Tibial nerve (tissue), 4 donors: Measurements from ENCODE around the gene DENND2A. TPM values are rescaled to one million over a fixed set of nuclear protein-coding genes. Genes with fewer than 3 reads are reported as not detected.

Source experiments
- DNase-seq, 2 donors: peaks; one replicate each; pipeline ENCODE4 v3.0.0-alpha.2; 2019; ENCODE audit warnings: low spot score in 2 of 2
- H3K27ac ChIP-seq, 4 donors: fragments of 200-600 bp; sonication (generic) in 3 of 4; one replicate each; pipeline ENCODE4 v1.5.1; 2017 to 2019; ENCODE audit warnings: mild to moderate bottlenecking in 1 of 4
- H3K27me3 ChIP-seq, 2 donors: fragments of 200-600 bp; sonication (generic) in 1 of 2; one replicate each; pipeline versions ENCODE4 v1.5.1 to v1.6.0; 2017 to 2019
- H3K36me3 ChIP-seq, 3 donors: fragments of 200-600 bp; sonication (generic); one replicate each; pipeline ENCODE4 v1.5.1; 2018 to 2019
- H3K4me1 ChIP-seq, 4 donors: fragments of 200-600 bp; sonication (generic) in 3 of 4; one replicate each; pipeline ENCODE4 v1.5.1; 2017 to 2019
- H3K4me3 ChIP-seq, 4 donors: fragments of 200-600 bp; sonication (generic) in 3 of 4; one replicate each; pipeline ENCODE4 v1.5.1; 2017 to 2019; ENCODE audit warnings: mild to moderate bottlenecking in 1 of 4, moderate library complexity in 1 of 4
- H3K9me3 ChIP-seq, 4 donors: fragments of 200-600 bp; sonication (generic) in 3 of 4; one replicate each; pipeline ENCODE4 v1.5.1; 2017 to 2019
- CTCF ChIP-seq, 5 experiments: fragments of 200-600 bp in 3 of 5; fragments of 450-650 bp in 2 of 5; sonication (generic) in 3 of 5; IDR thresholded peaks; one replicate each; pipeline ENCODE4 v1.5.1; 2016 to 2019; ENCODE audit warnings: antibody characterized with exemption in 5 of 5, mild to moderate bottlenecking in 3 of 5, moderate library complexity in 2 of 5
- EP300 ChIP-seq, 2 donors: sonication (generic); formaldehyde crosslinking; IDR thresholded peaks; one replicate each; pipeline ENCODE4 v1.6.1; 2017; ENCODE audit warnings: antibody characterized with exemption in 2 of 2, mild to moderate bottlenecking in 1 of 2
- POLR2A ChIP-seq, 2 donors: fragments of 450-650 bp; IDR thresholded peaks; one replicate each; pipeline ENCODE4 v1.6.1; 2017; ENCODE audit warnings: antibody characterized with exemption in 2 of 2, mild to moderate bottlenecking in 2 of 2, moderate library complexity in 2 of 2
- WGBS, 2 donors: methylation state at CpG; one replicate each; pipeline ENCODE4 v1.1.5; 2018; 5-methylcytosine and 5-hydroxymethylcytosine counted together
- total RNA-seq, 4 donors: library from RNA; depleted of rRNA; stranded (reverse); fragments of >200 nt; gene quantifications; one replicate each; pipeline ENCODE4 v1.1.0, GENCODE V29; 2016

DENND2A gene
- total RNA-seq, 4 donors from 2014 or later: 18.3 to 28.0 (median 24.2) TPM

- Histone ChIP-seq H3K36me3 (peaks cover 0 to 91% (median 4%) of the 10 kb centered on the region in 3 donors), H3K4me3 (no peak overlapping the region), H3K27me3 (no peaks in the 10 kb centered on the region), H3K4me1 (no peaks in the 10 kb centered on the region), H3K9me3 (no peaks in the 10 kb centered on the region), H3K27ac (no peak overlapping the region)
- no peak for DNase-seq
- TF ChIP-seq CTCF (IDR thresholded peaks at IDR 0.05): no peak
- TF ChIP-seq POLR2A (IDR thresholded peaks at IDR 0.05): no peak
- TF ChIP-seq EP300 (IDR thresholded peaks at IDR 0.05): no peak
- 78 to 79% methylated on average over 10 of the region's 10 CpGs for WGBS, 2 donors
Observed at GRCh38 chr7:140685407-140686087, 44.9 kb upstream of the DENND2A start.

- H3K27ac ChIP-seq: peak overlapping the region in 3 of 4 donors; percentile 19 to 61 (median 44)
- no peaks in the 10 kb centered on the region for H3K27me3 ChIP-seq
- no peaks in the 10 kb centered on the region for H3K9me3 ChIP-seq
- H3K36me3 ChIP-seq: peaks cover 0 to 91% (median 7%) of the 10 kb centered on the region in 3 donors
- WGBS, 2 donors: 85 to 87% methylated on average over 20 of the region's 20 CpGs
- no peaks in the 10 kb centered on the region for H3K4me1 ChIP-seq
- H3K4me3 ChIP-seq: no peak overlapping the region
- DNase-seq: no peak
- no peak for TF ChIP-seq CTCF (IDR thresholded peaks at IDR 0.05)
- TF ChIP-seq EP300 (IDR thresholded peaks at IDR 0.05): no peak
- no peak for TF ChIP-seq POLR2A (IDR thresholded peaks at IDR 0.05)
Observed at GRCh38 chr7:140684066-140684950, 43.7 kb upstream of the DENND2A start.

GRCh38 chr7:140683657-140684056 is 43.0 kb upstream of the DENND2A start:
- WGBS, 2 donors: 48 to 62% methylated on average over 3 of the region's 3 CpGs
- peak overlapping the region in 3 of 4 donors; percentile 19 to 61 (median 44) for H3K27ac ChIP-seq
- no peak for TF ChIP-seq EP300 (IDR thresholded peaks at IDR 0.05)
- no peak for TF ChIP-seq CTCF (IDR thresholded peaks at IDR 0.05)
- TF ChIP-seq POLR2A (IDR thresholded peaks at IDR 0.05): no peak
- H3K9me3 ChIP-seq: no peaks in the 10 kb centered on the region
- H3K4me1 ChIP-seq: no peaks in the 10 kb centered on the region
- peaks cover 0 to 91% (median 7%) of the 10 kb centered on the region in 3 donors for H3K36me3 ChIP-seq
- no peak overlapping the region for H3K4me3 ChIP-seq
- H3K27me3 ChIP-seq: no peaks in the 10 kb centered on the region
- DNase-seq: no peak

- WGBS, 2 donors: 97 to 99% methylated on average over 3 of the region's 3 CpGs
- Histone ChIP-seq H3K27ac (no peak overlapping the region), H3K27me3 (no peaks in the 10 kb centered on the region), H3K4me1 (no peaks in the 10 kb centered on the region), H3K9me3 (no peaks in the 10 kb centered on the region), H3K4me3 (no peak overlapping the region), H3K36me3 (peaks cover 0 to 89% (median 7%) of the 10 kb centered on the region in 3 donors)
- no peak for TF ChIP-seq CTCF (IDR thresholded peaks at IDR 0.05)
- no peak for TF ChIP-seq POLR2A (IDR thresholded peaks at IDR 0.05)
- no peak for TF ChIP-seq EP300 (IDR thresholded peaks at IDR 0.05)
- no peak for DNase-seq
Observed at GRCh38 chr7:140681766-140682165, 41.2 kb upstream of the DENND2A start.

- no peak overlapping the region for H3K4me3 ChIP-seq
- H3K27ac ChIP-seq: no peak overlapping the region
- H3K9me3 ChIP-seq: no peaks in the 10 kb centered on the region
- H3K4me1 ChIP-seq: peaks cover 0 to 5% (median 0%) of the 10 kb centered on the region in 4 donors
- 85% methylated on average over 7 of the region's 7 CpGs for WGBS, 2 donors
- H3K27me3 ChIP-seq: no peaks in the 10 kb centered on the region
- no peak for DNase-seq
- peaks cover 0 to 90% (median 7%) of the 10 kb centered on the region in 3 donors for H3K36me3 ChIP-seq
- TF ChIP-seq POLR2A (IDR thresholded peaks at IDR 0.05) (no peak), EP300 (IDR thresholded peaks at IDR 0.05) (no peak), CTCF (IDR thresholded peaks at IDR 0.05) (no peak)
Observed at GRCh38 chr7:140680886-140681285, 40.3 kb upstream of the DENND2A start.
